Left ventricle myocardium inferior (tissue), 1 donor: ENCODE results near the gene TMPRSS7. TPM values are rescaled to one million over a fixed set of nuclear protein-coding genes. Genes with fewer than 3 reads are reported as not detected.

Experiments
- DNase-seq: peaks from one replicate; pipeline ENCODE4 v3.0.0-alpha.2; 2020
- H3K27ac ChIP-seq: fragments of 200-600 bp; replicated peaks from 2 replicates; pipeline ENCODE4 v1.8.0; 2021
- H3K27me3 ChIP-seq: fragments of 200-600 bp; 2 replicates; pipeline ENCODE4 v1.8.0; 2021; ENCODE audit warnings: low read depth
- H3K36me3 ChIP-seq: fragments of 200-600 bp; 2 replicates; pipeline ENCODE4 v1.8.0; 2021
- H3K4me1 ChIP-seq: fragments of 200-600 bp; 2 replicates; pipeline ENCODE4 v1.8.0; 2021
- H3K4me3 ChIP-seq: fragments of 200-600 bp; 2 replicates; pipeline ENCODE4 v1.8.0; 2021; ENCODE audit warnings: mild to moderate bottlenecking, moderate library complexity
- H3K9me3 ChIP-seq: fragments of 200-600 bp; replicated peaks from 2 replicates; pipeline ENCODE4 v1.8.0; 2021
- CTCF ChIP-seq: fragments of 200-600 bp; IDR thresholded peaks from 2 replicates; pipeline ENCODE4 v1.8.0; 2021; ENCODE audit warnings: antibody characterized with exemption, mild to moderate bottlenecking, borderline replicate concordance
- intact Hi-C: fragments of 100-400 bp; cut with micrococcal nuclease; formaldehyde crosslinking; loops from one replicate; pipeline ENCODE4 v1.11.0; 2022
- total RNA-seq: library from RNA; stranded (reverse); fragmentation: NEBNext Ultra II Directional; extraction: Animal tissue kit (Norgen Biotek cat#: 25700); gene quantifications from one replicate; pipeline ENCODE4 v1.2.1, GENCODE V29; 2021
- donor health status: DM: no; HTN: yes; CAD: no; lungs with severe emphysema.

TMPRSS7 gene
- total RNA-seq, 1 donor from 2014 or later, result not detected

DNA sequence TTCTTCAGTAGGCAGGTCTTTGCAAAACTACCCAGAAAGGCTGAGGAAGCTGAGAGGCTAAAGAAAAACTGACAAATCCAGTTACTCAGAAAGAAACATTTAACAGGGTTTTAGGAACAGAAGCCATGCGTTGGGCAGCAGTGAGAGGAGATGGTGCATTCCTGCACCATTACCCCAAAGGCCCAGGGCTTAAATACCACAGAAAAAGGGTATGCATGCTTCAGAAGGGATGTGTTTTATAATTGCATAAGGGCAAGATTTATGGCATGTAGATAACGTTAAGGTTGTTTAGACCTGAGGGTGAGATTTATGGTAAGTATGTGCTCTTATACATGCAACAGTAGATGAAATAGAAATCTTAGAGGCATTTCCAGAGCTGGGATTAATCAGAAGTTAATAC is 61.6 kb downstream of the TMPRSS7 start:
- TF ChIP-seq CTCF, result no peak
- Histone ChIP-seq H3K27me3 (no peaks in the 10 kb centered on the region), H3K4me1 (peaks cover 29% of the 10 kb centered on the region), H3K4me3 (no peak overlapping the region), H3K27ac (no peak overlapping the region), H3K9me3 (no peaks in the 10 kb centered on the region), H3K36me3 (no peaks in the 10 kb centered on the region)
- no peak for DNase-seq
- intact Hi-C loops, result no loop called here

DNA sequence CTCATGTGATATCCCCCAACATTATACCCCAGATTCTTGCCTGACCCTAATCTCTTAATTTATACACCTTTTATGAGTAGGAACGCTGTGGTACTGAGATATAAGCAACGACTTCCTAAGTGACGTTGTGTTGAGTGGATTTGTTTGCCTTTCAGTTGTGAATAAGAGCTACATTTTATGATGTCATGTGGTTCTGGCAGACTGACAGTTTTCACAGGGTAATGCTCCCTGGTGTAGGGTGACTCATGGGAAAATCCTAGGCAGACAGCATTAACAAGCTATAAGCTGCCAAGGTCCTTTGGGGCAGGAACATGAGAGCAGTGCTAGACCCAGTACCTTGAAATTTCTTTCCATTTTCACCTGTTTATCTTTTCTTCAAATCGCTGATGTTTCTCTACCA is 62.8 kb downstream of the TMPRSS7 start:
- TF ChIP-seq CTCF, result no peak
- Histone ChIP-seq H3K4me3 (no peak overlapping the region), H3K27me3 (no peaks in the 10 kb centered on the region), H3K9me3 (no peaks in the 10 kb centered on the region), H3K4me1 (peaks cover 20% of the 10 kb centered on the region), H3K36me3 (no peaks in the 10 kb centered on the region), H3K27ac (no peak overlapping the region)
- DNase-seq, result no peak
- intact Hi-C loops, result no loop called here

GRCh38 chr3:112101916-112102315 is 67.4 kb downstream of the TMPRSS7 start:
- Histone ChIP-seq H3K9me3 (no peaks in the 10 kb centered on the region), H3K27ac (no peak overlapping the region), H3K36me3 (no peaks in the 10 kb centered on the region), H3K27me3 (no peaks in the 10 kb centered on the region), H3K4me1 (peaks cover 9% of the 10 kb centered on the region), H3K4me3 (no peak overlapping the region)
- no peak for DNase-seq
- no peak for TF ChIP-seq CTCF
- intact Hi-C loops, result no loop called here

DNA sequence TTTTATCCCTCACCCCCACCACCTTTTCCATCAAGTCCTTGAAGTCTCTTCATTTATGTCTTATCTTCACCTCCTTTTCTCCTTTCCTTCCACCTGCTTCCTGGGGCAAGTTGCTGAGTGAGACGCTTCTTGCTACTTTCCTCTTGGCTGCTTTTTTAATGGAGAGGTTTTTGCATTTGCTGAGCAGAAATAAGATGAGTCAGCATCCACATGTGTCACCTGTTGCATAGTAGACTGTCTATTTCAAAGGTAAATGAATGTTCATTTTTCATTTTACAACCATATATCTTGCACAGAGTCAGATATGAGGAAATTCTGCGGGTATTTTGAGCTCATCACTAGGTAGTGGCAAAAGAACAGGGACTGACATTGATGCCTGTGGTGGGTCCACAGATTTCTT is 70.2 kb downstream of the TMPRSS7 start:
- no peak overlapping the region for H3K4me3 ChIP-seq
- no peaks in the 10 kb centered on the region for H3K36me3 ChIP-seq
- DNase-seq, result no peak
- no peak overlapping the region for H3K27ac ChIP-seq
- H3K4me1 ChIP-seq, result no peaks in the 10 kb centered on the region
- intact Hi-C loops, result no loop called here
- no peaks in the 10 kb centered on the region for H3K9me3 ChIP-seq
- H3K27me3 ChIP-seq, result no peaks in the 10 kb centered on the region
- TF ChIP-seq CTCF, result no peak

DNA sequence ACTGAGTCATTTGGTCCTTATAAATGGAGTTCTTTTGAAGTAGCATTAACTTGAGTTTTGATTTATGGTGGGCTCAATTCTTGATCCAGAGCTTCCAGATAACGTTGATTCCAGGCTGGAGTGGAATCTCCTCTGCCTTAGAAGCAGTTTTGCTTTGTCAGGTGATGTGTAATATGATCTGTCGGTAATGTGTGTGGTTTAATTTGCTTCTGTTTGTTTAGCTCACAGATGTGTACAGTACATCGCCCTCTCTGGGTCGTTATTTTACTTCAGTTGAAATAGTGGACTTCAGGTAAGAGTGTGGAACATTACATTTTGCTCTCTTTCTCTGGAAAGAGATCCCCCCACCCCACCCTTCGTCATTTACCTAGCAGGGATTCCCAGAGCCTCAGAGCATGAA is 74.8 kb downstream of the TMPRSS7 start:
- TF ChIP-seq CTCF, result no peak
- Histone ChIP-seq H3K36me3 (no peaks in the 10 kb centered on the region), H3K27ac (no peak overlapping the region), H3K27me3 (no peaks in the 10 kb centered on the region), H3K4me3 (no peak overlapping the region), H3K9me3 (no peaks in the 10 kb centered on the region), H3K4me1 (no peaks in the 10 kb centered on the region)
- intact Hi-C loops, result no loop called here
- no peak for DNase-seq
